DMS 273 (cell line): ENCODE measurements around the gene DDX27.
A peak's percentile ranks its signal among the peaks of the same experiment; 100 is the strongest.

ENCODE experiments used
- DNase-seq: peaks from one replicate; lab custom pipeline; 2025; ENCODE audit not compliant: unreplicated experiment; lab: John Stamatoyannopoulos, UW

DDX27 gene

GRCh38 chr20:49276961-49277785, 58.0 kb downstream of the DDX27 start:
- peak; percentile 48 for DNase-seq

- DNase-seq, result no peak
These were observed 58.5 kb downstream of the DDX27 start for GRCh38 chr20:49277786-49278035.

- peak; percentile 99 for DNase-seq
These were observed 59.0 kb downstream of the DDX27 start, which contains the start of gene ZNFX1 for GRCh38 chr20:49278036-49278817. TSS of gene ZNFX1 (minus strand) at chr20:49278057. CDS start at chr20:49275839, 2,218 bp downstream.

- peak; percentile 60 for DNase-seq
These were observed 59.8 kb downstream of the DDX27 start for GRCh38 chr20:49278818-49279676.

DNA sequence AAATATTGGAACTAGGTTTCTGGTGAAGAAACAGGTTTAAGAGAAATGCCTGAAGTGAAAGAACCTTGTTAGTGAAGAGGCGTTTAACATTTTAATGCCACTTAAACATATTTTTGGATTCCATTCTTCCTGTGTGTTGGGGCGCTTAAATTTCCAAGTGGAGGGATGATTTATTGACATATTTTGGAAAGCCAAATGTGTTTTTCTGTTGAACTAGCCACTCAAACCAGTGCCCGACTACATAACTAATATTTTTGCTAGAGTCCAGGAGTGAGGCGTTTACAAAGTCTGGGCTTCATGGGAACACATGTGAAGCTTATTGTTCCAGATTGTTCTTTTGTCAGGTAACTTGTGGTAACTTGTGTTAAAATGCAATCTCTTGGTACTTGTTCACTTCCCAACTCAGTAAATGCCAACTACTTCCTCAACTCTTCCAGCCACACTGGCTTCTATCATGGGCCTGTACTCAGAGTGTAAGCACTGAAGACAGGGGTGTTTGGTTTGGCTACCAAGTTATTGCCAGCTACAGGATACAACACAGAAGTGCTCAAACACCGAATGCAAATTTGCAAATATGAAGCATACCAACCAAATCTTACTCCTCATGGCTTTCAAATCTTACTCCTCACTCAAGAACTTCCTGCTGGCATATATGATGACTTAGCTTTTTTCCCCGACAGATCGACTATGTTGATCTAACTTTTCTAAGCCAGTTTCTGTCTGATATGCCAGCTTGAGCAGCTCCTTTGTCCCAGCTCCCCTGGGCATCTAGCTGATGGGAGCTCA, 60.7 kb downstream of the DDX27 start:
- DNase-seq, result peak; percentile 49

GRCh38 chr20:49280463-49281058, 61.3 kb downstream of the DDX27 start:
- DNase-seq, result peak; percentile 55

- DNase-seq, result peak; percentile 85
These were observed 62.1 kb downstream of the DDX27 start for GRCh38 chr20:49281059-49281912.

DNA sequence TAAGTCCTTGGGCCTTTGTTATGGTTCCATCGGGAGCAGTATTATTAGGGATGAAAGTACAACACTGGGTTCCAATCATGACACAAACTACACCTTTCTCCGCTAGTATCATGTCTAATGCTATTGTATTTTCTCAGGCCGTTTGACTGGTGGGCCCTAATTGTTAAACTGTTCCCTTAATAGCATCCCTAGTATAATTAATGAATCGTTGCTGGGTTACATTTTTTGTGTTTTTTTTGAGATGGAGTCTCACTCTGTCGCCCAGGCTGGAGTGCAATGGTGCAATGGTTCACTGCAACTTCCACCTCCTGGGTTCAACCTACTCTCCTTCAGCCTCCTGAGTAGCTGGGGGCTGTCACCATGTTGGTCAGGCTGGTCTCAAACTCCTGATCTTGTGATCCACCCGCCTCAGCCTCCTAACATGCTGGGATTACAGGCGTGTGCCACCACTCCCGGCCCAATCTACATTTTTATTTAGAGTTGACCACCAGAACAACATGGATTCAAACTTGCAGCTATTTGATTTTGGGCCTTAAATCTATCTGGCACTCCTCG, 62.8 kb downstream of the DDX27 start:
- peak; percentile 49 for DNase-seq

GRCh38 chr20:49282584-49283171, 63.5 kb downstream of the DDX27 start:
- DNase-seq, result peak; percentile 60

DNA sequence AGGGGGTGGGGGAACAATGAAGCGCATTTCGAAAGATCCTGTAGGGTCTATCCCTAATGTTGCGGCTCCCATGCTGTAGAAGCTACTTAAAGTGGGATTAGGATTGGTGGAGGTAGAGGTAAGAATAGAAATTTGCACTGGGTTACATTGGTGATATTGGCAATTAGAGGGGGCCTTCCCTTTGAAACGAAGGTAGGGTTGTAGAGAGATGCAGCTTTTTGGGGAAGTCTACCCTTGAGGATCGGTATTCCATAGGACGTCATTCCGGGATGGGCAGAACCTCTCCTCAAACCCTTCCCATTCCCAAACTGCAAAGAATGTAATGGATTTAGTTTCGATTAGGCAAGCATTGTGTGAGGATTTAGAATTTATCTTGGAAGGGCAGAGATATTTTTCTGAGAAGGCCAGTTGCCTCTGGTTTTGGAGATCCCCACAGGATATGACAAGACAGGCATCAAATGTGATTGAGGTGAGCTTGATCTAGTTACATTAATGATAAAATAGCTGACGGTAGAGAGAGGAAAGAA, 64.0 kb downstream of the DDX27 start:
- peak; percentile 61 for DNase-seq

- peak; percentile 66 for DNase-seq
These were observed 64.7 kb downstream of the DDX27 start for GRCh38 chr20:49283703-49284625.

- peak; percentile 56 for DNase-seq
These were observed 65.6 kb downstream of the DDX27 start for GRCh38 chr20:49284818-49285217.

DNA sequence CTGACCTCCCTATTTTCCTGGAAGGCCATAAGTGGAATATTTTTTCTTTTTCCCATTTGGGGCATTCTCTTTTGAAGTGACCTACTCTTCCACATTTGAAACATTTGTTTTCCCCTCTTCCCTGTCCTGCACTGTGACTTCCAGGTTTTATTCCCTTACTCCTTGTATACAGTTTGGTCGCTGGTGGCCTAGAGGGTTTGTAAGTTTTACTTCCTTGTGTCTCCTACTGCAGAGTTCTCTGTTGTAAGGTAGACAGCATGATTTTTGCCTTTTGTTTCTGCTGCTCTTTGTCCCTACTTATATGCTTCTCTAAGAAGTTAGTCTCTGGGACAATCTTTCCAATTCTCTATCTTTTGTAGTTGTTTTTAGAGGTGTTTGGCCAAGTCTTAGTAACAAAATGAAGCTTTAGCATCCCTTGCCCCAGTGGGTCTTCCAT, 66.0 kb downstream of the DDX27 start:
- peak; percentile 56 for DNase-seq

DNA sequence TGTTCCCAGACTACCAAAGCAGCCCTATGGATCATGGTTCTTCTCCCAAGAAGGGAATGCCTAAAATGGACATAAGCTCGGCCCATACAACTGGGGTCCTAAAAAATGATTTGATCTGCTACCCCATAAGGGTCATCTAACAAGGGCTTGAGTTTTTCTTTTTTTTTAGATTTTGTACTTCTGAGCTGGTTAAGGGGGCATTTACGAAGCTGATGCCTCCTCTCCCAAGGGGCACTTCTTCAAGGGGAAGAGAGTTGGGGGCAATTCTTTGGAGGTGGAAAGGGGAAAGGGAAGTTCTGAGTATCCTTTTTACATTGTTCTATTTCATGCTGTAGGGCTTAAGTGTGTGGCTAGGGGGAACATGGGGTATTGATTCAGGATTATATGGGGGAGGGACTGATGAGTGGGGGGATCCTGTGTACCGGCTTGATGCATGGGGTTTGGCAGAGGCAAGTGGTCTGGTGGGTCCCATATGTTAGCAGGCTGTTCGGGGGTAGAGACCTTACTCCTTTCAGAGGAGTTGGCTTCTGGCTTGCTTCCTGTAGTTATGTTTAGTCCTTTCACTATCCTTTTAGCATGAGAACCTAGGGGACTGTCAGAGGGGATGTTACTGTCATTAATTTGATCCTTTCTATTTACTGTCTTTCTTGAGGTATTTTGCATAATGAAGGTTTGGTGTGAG, 66.7 kb downstream of the DDX27 start:
- peak; percentile 46 for DNase-seq

GRCh38 chr20:49286689-49287551, 67.7 kb downstream of the DDX27 start:
- peak; percentile 73 for DNase-seq
